ENCODE data around the gene CTAG1B. TPM values are rescaled to one million over a fixed set of nuclear protein-coding genes. Genes with fewer than 3 reads are reported as not detected.

Gene CTAG1B
- total and polyA plus RNA-seq, 2 of the 8 experiments (the other 6 are each of a cell fraction or from before 2014, with no cell fraction given): not detected

- Histone ChIP-seq H3K79me2 (ENCODE audit: control insufficient read depth in 1 of 2, insufficient read depth in 2 of 2, low read length in 2 of 2) (no peaks in the 10 kb centered on the region), H4K8ac (ENCODE audit: extremely low read depth, insufficient read depth, low read length) (no peak overlapping the region), H3K14ac (ENCODE audit: insufficient read length) (no peak overlapping the region), H3K18ac (ENCODE audit: extremely low read depth, low read length) (no peak overlapping the region), H4K5ac (ENCODE audit: insufficient read length, low read depth, low read length) (no peak overlapping the region), H3K56ac (replicated peaks; ENCODE audit: insufficient read length, low read depth, low read length) (no peak overlapping the region), H3K4ac (replicated peaks; ENCODE audit: insufficient read length, low read depth, low read length) (no peak overlapping the region), H3K4me1 (replicated peaks in 1 of 4; ENCODE audit: control insufficient read depth in 3 of 4, insufficient read depth in 4 of 4, low read length in 3 of 4) (peaks cover 0 to 3% (median 0%) of the 10 kb centered on the region in 4 experiments; a peak in 1 of 7 replicates), H3K9me3 (ENCODE audit: insufficient read depth in 2 of 2, low read depth in 1 of 2, low read length in 1 of 2) (no peaks in the 10 kb centered on the region), H2BK20ac (ENCODE audit: low read length) (no peak overlapping the region), H4K91ac (replicated peaks; ENCODE audit: insufficient read length, low read length) (no peak overlapping the region), H3K79me1 (ENCODE audit: low read depth, low read length) (no peaks in the 10 kb centered on the region), H3K27me3 (replicated peaks in 1 of 4; ENCODE audit: control insufficient read depth in 3 of 4, extremely low read depth in 1 of 4, insufficient read depth in 3 of 4, low read length in 3 of 4) (no peaks in the 10 kb centered on the region), H2BK120ac (replicated peaks; ENCODE audit: low read depth, low read length) (no peak overlapping the region), H2AFZ (ENCODE audit: low read length) (no peak overlapping the region), H2BK12ac (ENCODE audit: low read depth, low read length) (no peak overlapping the region), H2AK5ac (ENCODE audit: low read depth, low read length) (no peak overlapping the region), H3K23me2 (ENCODE audit: low read depth, low read length) (no peaks in the 10 kb centered on the region), H3K23ac (ENCODE audit: insufficient read length) (no peak overlapping the region), H2BK15ac (ENCODE audit: low read length) (no peak overlapping the region), H3K4me3 (ENCODE audit: extremely low read depth in 1 of 4, insufficient read depth in 2 of 4, low read depth in 3 of 4, low read length in 4 of 4) (no peak overlapping the region), H3K36me3 (ENCODE audit: control insufficient read depth in 2 of 4, insufficient read depth in 4 of 4, low read length in 3 of 4) (no peaks in the 10 kb centered on the region), H4K20me1 (replicated peaks in 1 of 2; ENCODE audit: control insufficient read depth in 1 of 2, insufficient read depth in 2 of 2, low read length in 2 of 2) (no peaks in the 10 kb centered on the region), H3K9ac (replicated peaks in 1 of 4; ENCODE audit: extremely low read depth in 1 of 4, low read depth in 3 of 4, low read length in 3 of 4) (no peak overlapping the region), H3K4me2 (ENCODE audit: insufficient read depth in 1 of 2, low read depth in 2 of 2, low read length in 2 of 2) (no peak overlapping the region), H2BK5ac (ENCODE audit: low read depth, low read length) (no peak overlapping the region), H3K27ac (ENCODE audit: low read depth, low read length) (no peak overlapping the region)
- no peak for FAIRE-seq
- POLR2A ChIA-PET (ENCODE audit: partially characterized antibody): no interaction called here
- no peak for DNase-seq (ENCODE audit: low read depth in 1 of 2, low spot score in 2 of 2)
- CTCF ChIA-PET (ENCODE audit: partially characterized antibody): no interaction called here
- WGBS, 2 experiments (ENCODE audit: extremely low coverage in 1 of 2, insufficient coverage in 1 of 2, insufficient read length in 1 of 2, insufficient replicate concordance in 2 of 2, low coverage in 1 of 2, low lambda C conversion rate in 2 of 2, missing lambda C conversion rate in 1 of 2): 100% methylated on average over 1 of the region's 15 CpGs; no CpG with 5 or more reads in 1 of the 2 experiments
- TF ChIP-seq JUND (IDR thresholded peaks at IDR 0.05; ENCODE audit: low read length): no peak
- TF ChIP-seq TAF7 (optimal IDR thresholded peaks at IDR 0.05; ENCODE audit: borderline replicate concordance, low read depth, low read length): no peak
Measured at GRCh38 chrX:154654925-154655324, 35.8 kb upstream of the CTAG1B start.
